ENCODE results near the gene TTPAL.

GRCh38 chr20:44488551-44488950 is 12.9 kb downstream of the TTPAL start:
- TF ChIP-seq CTCF (conservative IDR thresholded peaks at IDR 0.05) (no peak), EZH2 (IDR thresholded peaks at IDR 0.05; ENCODE audit: low read depth) (no peak)

Data from PC-9 (cell line).